ENCODE measurements around the gene TJP2. TPM values are rescaled to one million over a fixed set of nuclear protein-coding genes. Genes with fewer than 3 reads are reported as not detected.

Gene TJP2
- total RNA-seq, 1 experiment from 2014 or later, result 155 TPM

DNA sequence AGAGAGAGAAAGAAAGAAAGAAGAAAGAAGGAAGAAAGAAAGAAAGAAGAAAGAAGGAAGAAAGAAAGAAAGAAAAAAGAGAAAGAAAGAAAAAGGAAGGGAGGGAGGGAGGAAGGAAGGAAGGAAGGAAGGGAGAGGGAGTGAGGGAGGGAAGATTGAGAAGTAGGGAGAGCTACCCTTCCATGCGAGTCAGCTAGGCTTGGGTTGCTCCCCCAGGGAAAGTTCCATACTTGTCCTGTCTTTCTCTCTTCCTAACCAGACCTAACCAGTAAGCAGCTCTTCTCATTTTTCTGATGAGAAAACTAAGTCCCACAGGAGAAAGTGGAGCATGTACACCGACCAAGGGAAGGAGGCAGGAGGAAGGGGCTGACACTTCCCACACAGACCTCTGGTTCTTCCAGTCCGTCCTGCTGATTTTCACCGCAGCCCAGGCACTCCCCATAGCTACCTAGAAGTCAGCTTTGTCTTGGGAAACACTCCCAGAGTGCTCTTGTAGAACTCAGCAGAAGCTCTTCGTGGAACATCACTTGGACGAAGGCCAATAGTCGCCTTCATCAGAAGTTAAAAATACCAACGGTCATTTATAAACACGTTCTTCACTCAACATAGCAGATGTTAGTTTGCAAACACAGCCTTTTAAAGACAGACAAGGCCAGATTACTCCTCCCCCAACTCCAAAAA is 121.9 kb downstream of the TJP2 start:
- Mint-ChIP-seq H3K36me3 (no peaks in the 10 kb centered on the region; the same call in 1 of the 2 replicates), H3K4me3 (no peak overlapping the region), H3K4me1 (peaks cover 4% of the 10 kb centered on the region; the same call in 1 of the 2 replicates), H3K27ac (no peak overlapping the region), H3K27me3 (ENCODE audit: low read depth) (no peaks in the 10 kb centered on the region), H3K9me3 (peaks cover 14% of the 10 kb centered on the region)
- CTCF ChIA-PET, result no interaction called here
- DNase-seq (ENCODE audit: low spot score) (no peak), ATAC-seq (no peak)
- POLR2A ChIA-PET, result no interaction called here
- TF ChIP-seq, protein P1, sequence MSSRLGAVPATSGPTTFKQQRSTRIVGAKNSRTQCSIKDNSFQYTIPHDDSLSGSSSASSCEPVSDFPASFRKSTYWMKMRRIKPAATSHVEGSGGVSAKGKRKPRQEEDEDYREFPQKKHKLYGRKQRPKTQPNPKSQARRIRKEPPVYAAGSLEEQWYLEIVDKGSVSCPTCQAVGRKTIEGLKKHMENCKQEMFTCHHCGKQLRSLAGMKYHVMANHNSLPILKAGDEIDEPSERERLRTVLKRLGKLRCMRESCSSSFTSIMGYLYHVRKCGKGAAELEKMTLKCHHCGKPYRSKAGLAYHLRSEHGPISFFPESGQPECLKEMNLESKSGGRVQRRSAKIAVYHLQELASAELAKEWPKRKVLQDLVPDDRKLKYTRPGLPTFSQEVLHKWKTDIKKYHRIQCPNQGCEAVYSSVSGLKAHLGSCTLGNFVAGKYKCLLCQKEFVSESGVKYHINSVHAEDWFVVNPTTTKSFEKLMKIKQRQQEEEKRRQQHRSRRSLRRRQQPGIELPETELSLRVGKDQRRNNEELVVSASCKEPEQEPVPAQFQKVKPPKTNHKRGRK (CRISPR knock-in tag; IDR thresholded peaks at IDR 0.05; ENCODE audit: borderline replicate concordance), result 0 out of 2 replicates have a peak, but pooled peaks have one; percentile 29
- TF ChIP-seq ZNF121 (CRISPR knock-in tag; IDR thresholded peaks at IDR 0.05), result no peak

DNA sequence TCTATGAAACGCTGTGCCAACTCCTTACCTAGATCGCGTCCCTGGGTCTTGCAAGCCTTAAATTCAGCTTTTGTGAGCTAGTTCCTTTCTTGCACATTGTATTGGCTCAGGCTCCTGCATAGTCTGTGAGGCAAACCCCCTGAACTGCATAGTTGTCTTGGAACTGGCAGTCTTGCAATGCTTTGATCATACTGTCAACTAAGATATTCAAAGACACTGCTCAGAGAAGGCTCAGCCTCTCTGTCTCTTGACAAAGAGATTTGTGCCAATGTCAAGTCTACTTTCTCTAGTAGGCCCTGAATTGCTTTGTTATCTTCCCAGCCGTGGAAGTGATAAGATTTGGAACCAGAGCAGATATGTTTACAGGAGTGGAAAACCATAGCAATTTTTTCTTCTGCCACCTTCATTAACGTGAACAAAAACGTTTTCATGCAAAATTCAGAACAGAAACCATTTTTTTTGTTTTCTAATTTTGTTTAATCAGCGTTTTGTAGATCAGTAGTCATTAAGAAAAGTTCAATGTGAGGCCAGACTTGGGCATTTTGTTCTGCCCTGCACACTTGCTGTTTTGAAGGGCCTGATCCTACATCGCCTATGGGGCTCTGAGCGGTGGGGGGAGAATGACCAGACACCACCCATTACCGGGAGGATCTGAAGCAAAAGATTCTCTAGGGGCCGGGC is 123.4 kb downstream of the TJP2 start:
- TF ChIP-seq MYBL2 (CRISPR knock-in tag; IDR thresholded peaks at IDR 0.05), result no peak
- no peak overlapping the region for H3K27ac Mint-ChIP-seq
- DNase-seq (ENCODE audit: low spot score) (no peak), ATAC-seq (no peak)
- H3K36me3 Mint-ChIP-seq, result no peaks in the 10 kb centered on the region
- ChIA-PET CTCF (no interaction called here), POLR2A (no interaction called here)
- peaks cover 4% of the 10 kb centered on the region; the same call in 1 of the 2 replicates for H3K4me1 Mint-ChIP-seq
- H3K4me3 Mint-ChIP-seq, result no peak overlapping the region
- H3K9me3 Mint-ChIP-seq, result peaks cover 7% of the 10 kb centered on the region; the same call in 1 of the 2 replicates
- no peaks in the 10 kb centered on the region for H3K27me3 Mint-ChIP-seq (ENCODE audit: low read depth)

DNA sequence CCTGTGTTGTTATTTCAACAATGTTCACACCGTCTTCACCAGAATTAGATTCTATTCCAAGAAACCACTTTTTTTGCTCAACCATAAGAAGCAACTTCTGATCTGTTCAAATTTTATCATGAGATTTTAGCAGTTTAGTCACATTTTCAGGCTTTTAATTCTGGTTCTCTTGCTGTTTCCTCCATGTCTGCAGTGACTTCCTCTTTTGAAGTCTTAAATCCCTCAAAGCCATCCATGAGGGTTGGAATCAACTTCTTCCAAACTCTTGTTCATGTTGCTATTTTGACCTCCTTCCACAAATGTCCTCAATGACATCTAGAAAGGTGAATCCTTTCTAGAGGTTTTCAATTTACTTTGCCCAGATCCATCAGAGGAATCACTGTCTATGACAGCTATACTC is 125.2 kb downstream of the TJP2 start:
- Mint-ChIP-seq H3K4me3 (no peak overlapping the region), H3K27me3 (ENCODE audit: low read depth) (no peaks in the 10 kb centered on the region), H3K9me3 (peaks cover 7% of the 10 kb centered on the region; the same call in 1 of the 2 replicates), H3K27ac (no peak overlapping the region), H3K4me1 (peaks cover 4% of the 10 kb centered on the region; the same call in 1 of the 2 replicates), H3K36me3 (no peaks in the 10 kb centered on the region)
- CTCF ChIA-PET, result no interaction called here
- DNase-seq (ENCODE audit: low spot score), result no peak
- ATAC-seq, result no peak
- POLR2A ChIA-PET, result no interaction called here
- TF ChIP-seq SP1 (CRISPR knock-in tag; conservative IDR thresholded peaks at IDR 0.05), result no peak
- no peak for TF ChIP-seq ZNF317 (CRISPR knock-in tag; IDR thresholded peaks at IDR 0.05; ENCODE audit: borderline replicate concordance, low read depth)
- TF ChIP-seq, protein P2, sequence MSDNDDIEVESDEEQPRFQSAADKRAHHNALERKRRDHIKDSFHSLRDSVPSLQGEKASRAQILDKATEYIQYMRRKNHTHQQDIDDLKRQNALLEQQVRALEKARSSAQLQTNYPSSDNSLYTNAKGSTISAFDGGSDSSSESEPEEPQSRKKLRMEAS (CRISPR knock-in tag; IDR thresholded peaks at IDR 0.05), result no peak
- TF ChIP-seq, protein P3, sequence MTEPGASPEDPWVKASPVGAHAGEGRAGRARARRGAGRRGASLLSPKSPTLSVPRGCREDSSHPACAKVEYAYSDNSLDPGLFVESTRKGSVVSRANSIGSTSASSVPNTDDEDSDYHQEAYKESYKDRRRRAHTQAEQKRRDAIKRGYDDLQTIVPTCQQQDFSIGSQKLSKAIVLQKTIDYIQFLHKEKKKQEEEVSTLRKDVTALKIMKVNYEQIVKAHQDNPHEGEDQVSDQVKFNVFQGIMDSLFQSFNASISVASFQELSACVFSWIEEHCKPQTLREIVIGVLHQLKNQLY (CRISPR knock-in tag; IDR thresholded peaks at IDR 0.05), result no peak
- TF ChIP-seq ZBTB21 (CRISPR knock-in tag; IDR thresholded peaks at IDR 0.05; ENCODE audit: borderline replicate concordance), result no peak
- TF ChIP-seq, protein P4, sequence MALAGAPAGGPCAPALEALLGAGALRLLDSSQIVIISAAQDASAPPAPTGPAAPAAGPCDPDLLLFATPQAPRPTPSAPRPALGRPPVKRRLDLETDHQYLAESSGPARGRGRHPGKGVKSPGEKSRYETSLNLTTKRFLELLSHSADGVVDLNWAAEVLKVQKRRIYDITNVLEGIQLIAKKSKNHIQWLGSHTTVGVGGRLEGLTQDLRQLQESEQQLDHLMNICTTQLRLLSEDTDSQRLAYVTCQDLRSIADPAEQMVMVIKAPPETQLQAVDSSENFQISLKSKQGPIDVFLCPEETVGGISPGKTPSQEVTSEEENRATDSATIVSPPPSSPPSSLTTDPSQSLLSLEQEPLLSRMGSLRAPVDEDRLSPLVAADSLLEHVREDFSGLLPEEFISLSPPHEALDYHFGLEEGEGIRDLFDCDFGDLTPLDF (CRISPR knock-in tag; IDR thresholded peaks at IDR 0.05), result no peak
- TF ChIP-seq, protein P5, sequence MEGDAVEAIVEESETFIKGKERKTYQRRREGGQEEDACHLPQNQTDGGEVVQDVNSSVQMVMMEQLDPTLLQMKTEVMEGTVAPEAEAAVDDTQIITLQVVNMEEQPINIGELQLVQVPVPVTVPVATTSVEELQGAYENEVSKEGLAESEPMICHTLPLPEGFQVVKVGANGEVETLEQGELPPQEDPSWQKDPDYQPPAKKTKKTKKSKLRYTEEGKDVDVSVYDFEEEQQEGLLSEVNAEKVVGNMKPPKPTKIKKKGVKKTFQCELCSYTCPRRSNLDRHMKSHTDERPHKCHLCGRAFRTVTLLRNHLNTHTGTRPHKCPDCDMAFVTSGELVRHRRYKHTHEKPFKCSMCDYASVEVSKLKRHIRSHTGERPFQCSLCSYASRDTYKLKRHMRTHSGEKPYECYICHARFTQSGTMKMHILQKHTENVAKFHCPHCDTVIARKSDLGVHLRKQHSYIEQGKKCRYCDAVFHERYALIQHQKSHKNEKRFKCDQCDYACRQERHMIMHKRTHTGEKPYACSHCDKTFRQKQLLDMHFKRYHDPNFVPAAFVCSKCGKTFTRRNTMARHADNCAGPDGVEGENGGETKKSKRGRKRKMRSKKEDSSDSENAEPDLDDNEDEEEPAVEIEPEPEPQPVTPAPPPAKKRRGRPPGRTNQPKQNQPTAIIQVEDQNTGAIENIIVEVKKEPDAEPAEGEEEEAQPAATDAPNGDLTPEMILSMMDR (IDR thresholded peaks at IDR 0.05), result no peak
- TF ChIP-seq, protein P6, sequence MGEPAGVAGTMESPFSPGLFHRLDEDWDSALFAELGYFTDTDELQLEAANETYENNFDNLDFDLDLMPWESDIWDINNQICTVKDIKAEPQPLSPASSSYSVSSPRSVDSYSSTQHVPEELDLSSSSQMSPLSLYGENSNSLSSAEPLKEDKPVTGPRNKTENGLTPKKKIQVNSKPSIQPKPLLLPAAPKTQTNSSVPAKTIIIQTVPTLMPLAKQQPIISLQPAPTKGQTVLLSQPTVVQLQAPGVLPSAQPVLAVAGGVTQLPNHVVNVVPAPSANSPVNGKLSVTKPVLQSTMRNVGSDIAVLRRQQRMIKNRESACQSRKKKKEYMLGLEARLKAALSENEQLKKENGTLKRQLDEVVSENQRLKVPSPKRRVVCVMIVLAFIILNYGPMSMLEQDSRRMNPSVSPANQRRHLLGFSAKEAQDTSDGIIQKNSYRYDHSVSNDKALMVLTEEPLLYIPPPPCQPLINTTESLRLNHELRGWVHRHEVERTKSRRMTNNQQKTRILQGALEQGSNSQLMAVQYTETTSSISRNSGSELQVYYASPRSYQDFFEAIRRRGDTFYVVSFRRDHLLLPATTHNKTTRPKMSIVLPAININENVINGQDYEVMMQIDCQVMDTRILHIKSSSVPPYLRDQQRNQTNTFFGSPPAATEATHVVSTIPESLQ (CRISPR knock-in tag; IDR thresholded peaks at IDR 0.05), result no peak
- TF ChIP-seq, protein P7, sequence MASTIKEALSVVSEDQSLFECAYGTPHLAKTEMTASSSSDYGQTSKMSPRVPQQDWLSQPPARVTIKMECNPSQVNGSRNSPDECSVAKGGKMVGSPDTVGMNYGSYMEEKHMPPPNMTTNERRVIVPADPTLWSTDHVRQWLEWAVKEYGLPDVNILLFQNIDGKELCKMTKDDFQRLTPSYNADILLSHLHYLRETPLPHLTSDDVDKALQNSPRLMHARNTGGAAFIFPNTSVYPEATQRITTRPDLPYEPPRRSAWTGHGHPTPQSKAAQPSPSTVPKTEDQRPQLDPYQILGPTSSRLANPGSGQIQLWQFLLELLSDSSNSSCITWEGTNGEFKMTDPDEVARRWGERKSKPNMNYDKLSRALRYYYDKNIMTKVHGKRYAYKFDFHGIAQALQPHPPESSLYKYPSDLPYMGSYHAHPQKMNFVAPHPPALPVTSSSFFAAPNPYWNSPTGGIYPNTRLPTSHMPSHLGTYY (CRISPR knock-in tag; IDR thresholded peaks at IDR 0.05), result no peak
- TF ChIP-seq, protein P8, sequence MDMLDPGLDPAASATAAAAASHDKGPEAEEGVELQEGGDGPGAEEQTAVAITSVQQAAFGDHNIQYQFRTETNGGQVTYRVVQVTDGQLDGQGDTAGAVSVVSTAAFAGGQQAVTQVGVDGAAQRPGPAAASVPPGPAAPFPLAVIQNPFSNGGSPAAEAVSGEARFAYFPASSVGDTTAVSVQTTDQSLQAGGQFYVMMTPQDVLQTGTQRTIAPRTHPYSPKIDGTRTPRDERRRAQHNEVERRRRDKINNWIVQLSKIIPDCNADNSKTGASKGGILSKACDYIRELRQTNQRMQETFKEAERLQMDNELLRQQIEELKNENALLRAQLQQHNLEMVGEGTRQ (CRISPR knock-in tag; IDR thresholded peaks at IDR 0.05), result no peak
- TF ChIP-seq, protein P9, sequence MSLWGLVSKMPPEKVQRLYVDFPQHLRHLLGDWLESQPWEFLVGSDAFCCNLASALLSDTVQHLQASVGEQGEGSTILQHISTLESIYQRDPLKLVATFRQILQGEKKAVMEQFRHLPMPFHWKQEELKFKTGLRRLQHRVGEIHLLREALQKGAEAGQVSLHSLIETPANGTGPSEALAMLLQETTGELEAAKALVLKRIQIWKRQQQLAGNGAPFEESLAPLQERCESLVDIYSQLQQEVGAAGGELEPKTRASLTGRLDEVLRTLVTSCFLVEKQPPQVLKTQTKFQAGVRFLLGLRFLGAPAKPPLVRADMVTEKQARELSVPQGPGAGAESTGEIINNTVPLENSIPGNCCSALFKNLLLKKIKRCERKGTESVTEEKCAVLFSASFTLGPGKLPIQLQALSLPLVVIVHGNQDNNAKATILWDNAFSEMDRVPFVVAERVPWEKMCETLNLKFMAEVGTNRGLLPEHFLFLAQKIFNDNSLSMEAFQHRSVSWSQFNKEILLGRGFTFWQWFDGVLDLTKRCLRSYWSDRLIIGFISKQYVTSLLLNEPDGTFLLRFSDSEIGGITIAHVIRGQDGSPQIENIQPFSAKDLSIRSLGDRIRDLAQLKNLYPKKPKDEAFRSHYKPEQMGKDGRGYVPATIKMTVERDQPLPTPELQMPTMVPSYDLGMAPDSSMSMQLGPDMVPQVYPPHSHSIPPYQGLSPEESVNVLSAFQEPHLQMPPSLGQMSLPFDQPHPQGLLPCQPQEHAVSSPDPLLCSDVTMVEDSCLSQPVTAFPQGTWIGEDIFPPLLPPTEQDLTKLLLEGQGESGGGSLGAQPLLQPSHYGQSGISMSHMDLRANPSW (CRISPR knock-in tag; conservative IDR thresholded peaks at IDR 0.05; ENCODE audit: low read depth), result no peak
- TF ChIP-seq ZNF121 (CRISPR knock-in tag; IDR thresholded peaks at IDR 0.05), result no peak
- no peak for TF ChIP-seq JAZF1 (CRISPR knock-in tag; IDR thresholded peaks at IDR 0.05)
